HepG2 (cell line): ENCODE data around the gene PLXNA3. TPM values are rescaled to one million over a fixed set of nuclear protein-coding genes. Genes with fewer than 3 reads are reported as not detected.

Experiments
- GABPA ChIP-seq, 2 experiments: IDR thresholded peaks; 2 replicates each; pipeline ENCODE4 v1.6.1; 2011 to 2016; ENCODE audit warnings: low read depth in 2 of 2, low read length in 1 of 2, missing biosample characterization in 1 of 2, missing genetic modification characterization in 1 of 2
- KLF16 ChIP-seq, 2 experiments: sonication (generic) in 1 of 2; formaldehyde crosslinking in 1 of 2; IDR thresholded peaks; 2 replicates each; pipeline versions ENCODE4 v1.6.1 to v1.8.0; 2016 to 2023; ENCODE audit warnings: missing genetic modification reagents in 2 of 2, missing compliant biosample characterization in 1 of 2
- KLF9 ChIP-seq: IDR thresholded peaks from 2 replicates; pipeline ENCODE4 v1.6.1; 2016; ENCODE audit warnings: low read depth
- RXRA ChIP-seq: sonication (generic); formaldehyde crosslinking; IDR thresholded peaks from 2 replicates; pipeline ENCODE4 v1.5.1; 2020; ENCODE audit warnings: missing genetic modification reagents
- ZFP82 ChIP-seq: sonication (generic); formaldehyde crosslinking; IDR thresholded peaks from 2 replicates; pipeline ENCODE4 v1.5.1; 2020; ENCODE audit warnings: mild to moderate bottlenecking, missing genetic modification reagents, borderline replicate concordance
- ZNF367 ChIP-seq: sonication (generic); formaldehyde crosslinking; IDR thresholded peaks from 2 replicates; pipeline ENCODE4 v1.4.0; 2020; ENCODE audit warnings: missing genetic modification reagents, borderline replicate concordance
- ZNF678 ChIP-seq: sonication (generic); formaldehyde crosslinking; IDR thresholded peaks from 2 replicates; pipeline ENCODE4 v1.4.0; 2020; ENCODE audit warnings: mild to moderate bottlenecking, missing genetic modification reagents
- ZNF777 ChIP-seq: sonication (generic); formaldehyde crosslinking; IDR thresholded peaks from 2 replicates; pipeline ENCODE4 v1.4.0; 2020; ENCODE audit warnings: missing genetic modification reagents
- polyA plus RNA-seq, 8 experiments: library from polyadenylated mRNA; depleted of rRNA in 3 of 8; stranded (reverse) in 7 of 8; unstranded in 1 of 8; fragments of >200 nt; fragmentation: Illumina TruSeq in 4 of 8; extraction: Trizol in 4 of 8; gene quantifications; 2 replicates each; pipeline versions ENCODE4 v1.2.1 to v1.2.3, GENCODE V29; 2011 to 2016; ENCODE audit warnings: low read depth in 4 of 8, missing spikeins in 1 of 8, mixed read lengths in 1 of 8; ENCODE audit not compliant: insufficient read depth in 1 of 8
- total RNA-seq, 5 experiments: library from RNA; depleted of rRNA; stranded (reverse); fragments of >200 nt; fragmentation: Illumina TruSeq; extraction: Trizol; gene quantifications; 2 replicates each; pipeline ENCODE4 v1.2.3, GENCODE V29; 2016; ENCODE audit warnings: low read depth in 1 of 5
- TF ChIP-seq, protein P1 (sequence below): sonication (generic); formaldehyde crosslinking; IDR thresholded peaks from 2 replicates; pipeline ENCODE4 v1.5.1; 2020; ENCODE audit warnings: missing genetic modification reagents, mild to moderate bottlenecking, borderline replicate concordance
- TF ChIP-seq, protein P2 (sequence below): sonication (generic); formaldehyde crosslinking; IDR thresholded peaks from 2 replicates; pipeline ENCODE4 v1.4.0; 2020; ENCODE audit warnings: mild to moderate bottlenecking, missing genetic modification reagents
- TF ChIP-seq, protein P3 (sequence below): sonication (generic); formaldehyde crosslinking; conservative IDR thresholded peaks from 2 replicates; pipeline ENCODE4 v1.8.0; 2022; ENCODE audit warnings: mild to moderate bottlenecking, moderate library complexity, missing genetic modification reagents
- TF ChIP-seq, protein P4 (sequence below): sonication (generic); formaldehyde crosslinking; IDR thresholded peaks from 2 replicates; pipeline ENCODE4 v1.5.0; 2020; ENCODE audit warnings: mild to moderate bottlenecking, missing genetic modification reagents
- TF ChIP-seq, protein P5 (sequence below): sonication (generic); formaldehyde crosslinking; IDR thresholded peaks from 2 replicates; pipeline ENCODE4 v1.4.0; 2020; ENCODE audit warnings: mild to moderate bottlenecking, low read depth, missing genetic modification reagents

The PLXNA3 gene
- total and polyA plus RNA-seq, 2 of the 13 experiments (the other 11 are each of a cell fraction or from before 2014, with no cell fraction given) = 5.8 to 20.6 TPM

DNA sequence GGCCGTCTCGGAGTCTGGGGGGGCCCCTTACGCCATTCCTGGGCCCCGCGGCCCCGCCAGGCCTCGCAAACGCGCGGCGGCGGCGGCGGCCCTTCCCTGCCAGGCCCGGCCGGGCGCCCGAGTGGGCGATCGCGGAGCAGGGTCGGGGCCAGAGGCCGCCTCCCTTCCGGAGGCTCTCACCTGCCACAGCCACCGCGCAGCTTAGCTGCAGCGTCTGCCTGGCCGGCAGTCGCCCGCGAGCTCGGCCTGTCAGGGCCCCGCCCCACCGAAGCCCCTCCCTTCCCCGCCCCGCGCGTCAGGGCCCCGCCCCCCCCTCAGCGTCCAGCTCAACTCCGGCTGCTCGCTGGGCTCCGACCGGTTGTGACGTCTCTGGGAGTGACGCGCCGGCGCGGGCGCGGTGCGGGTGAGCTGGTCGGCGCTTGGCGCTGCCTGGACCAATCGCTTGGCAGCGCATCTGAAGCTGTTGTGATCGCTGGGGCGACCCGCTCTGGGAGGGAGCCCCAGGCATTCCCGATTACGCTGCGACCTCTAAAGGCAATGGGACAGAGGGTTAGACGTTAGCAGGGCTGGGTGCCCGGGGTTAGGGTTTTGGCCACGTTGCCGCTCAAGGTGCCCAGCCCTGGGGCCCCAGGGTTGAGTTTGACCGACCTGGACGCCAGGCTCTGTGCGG lies 32.5 kb downstream of the PLXNA3 start, which contains the start of gene SLC10A3 (continued):
- TF ChIP-seq, protein P1, sequence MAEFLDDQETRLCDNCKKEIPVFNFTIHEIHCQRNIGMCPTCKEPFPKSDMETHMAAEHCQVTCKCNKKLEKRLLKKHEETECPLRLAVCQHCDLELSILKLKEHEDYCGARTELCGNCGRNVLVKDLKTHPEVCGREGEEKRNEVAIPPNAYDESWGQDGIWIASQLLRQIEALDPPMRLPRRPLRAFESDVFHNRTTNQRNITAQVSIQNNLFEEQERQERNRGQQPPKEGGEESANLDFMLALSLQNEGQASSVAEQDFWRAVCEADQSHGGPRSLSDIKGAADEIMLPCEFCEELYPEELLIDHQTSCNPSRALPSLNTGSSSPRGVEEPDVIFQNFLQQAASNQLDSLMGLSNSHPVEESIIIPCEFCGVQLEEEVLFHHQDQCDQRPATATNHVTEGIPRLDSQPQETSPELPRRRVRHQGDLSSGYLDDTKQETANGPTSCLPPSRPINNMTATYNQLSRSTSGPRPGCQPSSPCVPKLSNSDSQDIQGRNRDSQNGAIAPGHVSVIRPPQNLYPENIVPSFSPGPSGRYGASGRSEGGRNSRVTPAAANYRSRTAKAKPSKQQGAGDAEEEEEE (CRISPR knock-in tag) = no peak
- TF ChIP-seq ZFP82 (CRISPR knock-in tag) = no peak
- TF ChIP-seq RXRA (CRISPR knock-in tag) = no peak
- no peak for TF ChIP-seq KLF9 (CRISPR knock-in tag)
- TF ChIP-seq, protein P2, sequence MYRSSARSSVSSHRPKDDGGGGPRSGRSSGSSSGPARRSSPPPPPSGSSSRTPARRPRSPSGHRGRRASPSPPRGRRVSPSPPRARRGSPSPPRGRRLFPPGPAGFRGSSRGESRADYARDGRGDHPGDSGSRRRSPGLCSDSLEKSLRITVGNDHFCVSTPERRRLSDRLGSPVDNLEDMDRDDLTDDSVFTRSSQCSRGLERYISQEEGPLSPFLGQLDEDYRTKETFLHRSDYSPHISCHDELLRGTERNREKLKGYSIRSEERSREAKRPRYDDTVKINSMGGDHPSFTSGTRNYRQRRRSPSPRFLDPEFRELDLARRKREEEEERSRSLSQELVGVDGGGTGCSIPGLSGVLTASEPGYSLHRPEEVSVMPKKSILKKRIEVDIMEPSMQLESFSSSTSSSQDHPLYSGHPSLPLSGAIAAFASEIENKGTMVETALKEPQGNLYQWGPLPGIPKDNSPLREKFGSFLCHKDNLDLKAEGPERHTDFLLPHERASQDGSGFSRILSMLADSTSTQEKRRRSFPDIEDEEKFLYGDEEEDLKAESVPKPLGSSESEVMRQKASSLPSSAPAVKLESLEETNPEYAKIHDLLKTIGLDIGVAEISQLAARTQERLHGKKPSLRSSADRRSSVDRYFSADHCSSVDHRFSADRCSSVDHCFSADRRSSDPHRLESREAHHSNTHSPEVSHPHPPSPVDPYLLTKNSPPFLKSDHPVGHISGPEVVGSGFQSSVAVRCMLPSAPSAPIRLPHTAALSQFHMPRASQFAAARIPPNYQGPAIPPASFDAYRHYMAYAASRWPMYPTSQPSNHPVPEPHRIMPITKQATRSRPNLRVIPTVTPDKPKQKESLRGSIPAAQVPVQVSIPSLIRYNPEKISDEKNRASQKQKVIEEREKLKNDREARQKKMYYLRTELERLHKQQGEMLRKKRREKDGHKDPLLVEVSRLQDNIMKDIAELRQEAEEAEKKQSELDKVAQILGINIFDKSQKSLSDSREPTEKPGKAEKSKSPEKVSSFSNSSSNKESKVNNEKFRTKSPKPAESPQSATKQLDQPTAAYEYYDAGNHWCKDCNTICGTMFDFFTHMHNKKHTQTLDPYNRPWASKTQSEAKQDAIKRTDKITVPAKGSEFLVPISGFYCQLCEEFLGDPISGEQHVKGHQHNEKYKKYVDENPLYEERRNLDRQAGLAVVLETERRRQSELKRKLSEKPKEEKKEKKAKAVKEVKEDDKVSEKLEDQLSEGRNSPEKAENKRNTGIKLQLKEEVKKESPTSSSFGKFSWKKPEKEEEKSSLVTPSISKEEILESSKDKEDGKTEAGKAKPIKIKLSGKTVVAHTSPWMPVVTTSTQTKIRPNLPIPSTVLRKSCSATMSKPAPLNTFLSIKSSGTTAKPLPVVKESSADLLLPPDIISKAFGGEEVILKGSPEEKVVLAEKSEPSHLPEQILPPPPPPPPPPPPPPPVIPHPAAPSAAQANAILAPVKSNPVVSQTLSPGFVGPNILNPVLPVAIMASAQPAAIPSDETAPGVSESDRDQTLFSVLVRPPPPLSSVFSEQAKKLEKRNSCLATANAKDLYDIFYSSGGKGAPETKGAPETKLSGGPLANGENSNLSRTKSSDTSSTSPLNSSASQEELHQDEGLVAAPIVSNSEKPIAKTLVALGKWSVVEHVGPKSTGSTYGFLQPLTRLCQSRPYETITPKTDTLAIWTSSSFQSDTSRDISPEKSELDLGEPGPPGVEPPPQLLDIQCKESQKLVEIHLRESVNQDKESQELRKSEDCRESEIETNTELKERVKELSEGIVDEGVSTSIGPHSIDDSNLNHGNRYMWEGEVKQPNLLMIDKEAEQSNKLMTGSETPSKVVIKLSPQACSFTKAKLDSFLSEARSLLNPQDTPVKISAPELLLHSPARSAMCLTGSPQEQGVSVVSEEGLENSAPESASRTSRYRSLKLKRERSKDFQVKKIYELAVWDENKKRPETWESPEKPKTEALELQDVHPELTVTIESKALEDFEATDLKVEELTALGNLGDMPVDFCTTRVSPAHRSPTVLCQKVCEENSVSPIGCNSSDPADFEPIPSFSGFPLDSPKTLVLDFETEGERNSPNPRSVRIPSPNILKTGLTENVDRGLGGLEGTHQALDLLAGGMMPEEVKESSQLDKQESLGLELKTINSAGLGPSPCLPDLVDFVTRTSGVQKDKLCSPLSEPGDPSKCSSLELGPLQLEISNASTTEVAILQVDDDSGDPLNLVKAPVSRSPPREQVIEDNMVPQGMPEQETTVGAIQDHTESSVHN = no peak
- TF ChIP-seq KLF16 (CRISPR knock-in tag; IDR thresholded peaks at IDR 0.05) = no peak
- no peak for TF ChIP-seq ZNF367 (CRISPR knock-in tag)
- TF ChIP-seq, protein P3, sequence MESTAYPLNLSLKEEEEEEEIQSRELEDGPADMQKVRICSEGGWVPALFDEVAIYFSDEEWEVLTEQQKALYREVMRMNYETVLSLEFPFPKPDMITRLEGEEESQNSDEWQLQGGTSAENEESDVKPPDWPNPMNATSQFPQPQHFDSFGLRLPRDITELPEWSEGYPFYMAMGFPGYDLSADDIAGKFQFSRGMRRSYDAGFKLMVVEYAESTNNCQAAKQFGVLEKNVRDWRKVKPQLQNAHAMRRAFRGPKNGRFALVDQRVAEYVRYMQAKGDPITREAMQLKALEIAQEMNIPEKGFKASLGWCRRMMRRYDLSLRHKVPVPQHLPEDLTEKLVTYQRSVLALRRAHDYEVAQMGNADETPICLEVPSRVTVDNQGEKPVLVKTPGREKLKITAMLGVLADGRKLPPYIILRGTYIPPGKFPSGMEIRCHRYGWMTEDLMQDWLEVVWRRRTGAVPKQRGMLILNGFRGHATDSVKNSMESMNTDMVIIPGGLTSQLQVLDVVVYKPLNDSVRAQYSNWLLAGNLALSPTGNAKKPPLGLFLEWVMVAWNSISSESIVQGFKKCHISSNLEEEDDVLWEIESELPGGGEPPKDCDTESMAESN (CRISPR knock-in tag) = peak; percentile 21; the same call in 1 of the 2 replicates
- no peak for TF ChIP-seq GABPA (IDR thresholded peaks at IDR 0.05; ENCODE audit: low read depth, low read length)
- TF ChIP-seq GABPA (CRISPR knock-in tag; IDR thresholded peaks at IDR 0.05; ENCODE audit: low read depth) = peak; percentile 72
- TF ChIP-seq, protein P4, sequence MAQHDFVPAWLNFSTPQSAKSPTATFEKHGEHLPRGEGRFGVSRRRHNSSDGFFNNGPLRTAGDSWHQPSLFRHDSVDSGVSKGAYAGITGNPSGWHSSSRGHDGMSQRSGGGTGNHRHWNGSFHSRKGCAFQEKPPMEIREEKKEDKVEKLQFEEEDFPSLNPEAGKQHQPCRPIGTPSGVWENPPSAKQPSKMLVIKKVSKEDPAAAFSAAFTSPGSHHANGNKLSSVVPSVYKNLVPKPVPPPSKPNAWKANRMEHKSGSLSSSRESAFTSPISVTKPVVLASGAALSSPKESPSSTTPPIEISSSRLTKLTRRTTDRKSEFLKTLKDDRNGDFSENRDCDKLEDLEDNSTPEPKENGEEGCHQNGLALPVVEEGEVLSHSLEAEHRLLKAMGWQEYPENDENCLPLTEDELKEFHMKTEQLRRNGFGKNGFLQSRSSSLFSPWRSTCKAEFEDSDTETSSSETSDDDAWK = no peak
- TF ChIP-seq ZNF777 (CRISPR knock-in tag) = peak; percentile 22; the same call in 1 of the 2 replicates
- TF ChIP-seq, protein P5, sequence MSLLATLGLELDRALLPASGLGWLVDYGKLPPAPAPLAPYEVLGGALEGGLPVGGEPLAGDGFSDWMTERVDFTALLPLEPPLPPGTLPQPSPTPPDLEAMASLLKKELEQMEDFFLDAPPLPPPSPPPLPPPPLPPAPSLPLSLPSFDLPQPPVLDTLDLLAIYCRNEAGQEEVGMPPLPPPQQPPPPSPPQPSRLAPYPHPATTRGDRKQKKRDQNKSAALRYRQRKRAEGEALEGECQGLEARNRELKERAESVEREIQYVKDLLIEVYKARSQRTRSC = no peak
- TF ChIP-seq ZNF678 = no peak
